H1 (cell line): Measurements from ENCODE around the gene RPL32. TPM values are rescaled to one million over a fixed set of nuclear protein-coding genes. Genes with fewer than 3 reads are reported as not detected.

Experiments used
- CTCF ChIA-PET: fragments of 300-600 bp; sonication (Branson Sonifier 250); formaldehyde crosslinking; loops from one replicate; lab custom pipeline; 2021; ENCODE audit not compliant: partially characterized antibody; lab: Charles Lee
- POLR2A ChIA-PET: fragments of 300-600 bp; sonication (Branson Sonifier 250); formaldehyde crosslinking; loops from one replicate; lab custom pipeline; 2021; ENCODE audit warnings: inconsistent platforms; ENCODE audit not compliant: partially characterized antibody; lab: Charles Lee
- DNase-seq, 2 experiments: peaks; one replicate each; pipeline versions ENCODE4 v3.0.0 to v3.0.0-alpha.2; 2010 to 2022; ENCODE audit warnings: low spot score in 2 of 2, low read depth in 1 of 2, mixed read lengths in 1 of 2
- FAIRE-seq: peaks from 2 replicates; lab custom pipeline; 2011; peaks lifted over from hg19 to GRCh38; lab: Jason Lieb, UNC
- H2AFZ ChIP-seq: 2 replicates; pipeline ENCODE4 v1.8.1; 2012; ENCODE audit warnings: low read length, inconsistent platforms
- H2AK5ac ChIP-seq: 2 replicates; pipeline ENCODE4 v1.6.1; 2013; ENCODE audit warnings: low read depth, low read length
- H2BK120ac ChIP-seq: replicated peaks from 2 replicates; pipeline ENCODE3; 2013; ENCODE audit warnings: low read depth, low read length, inconsistent platforms
- H2BK12ac ChIP-seq: 2 replicates; pipeline ENCODE4 v1.6.1; 2013; ENCODE audit warnings: low read depth, low read length
- H2BK15ac ChIP-seq: 2 replicates; pipeline ENCODE4 v1.6.1; 2013; ENCODE audit warnings: low read length
- H2BK20ac ChIP-seq: 2 replicates; pipeline ENCODE4 v1.6.1; 2013; ENCODE audit warnings: low read length
- H2BK5ac ChIP-seq: 2 replicates; pipeline ENCODE4 v1.6.1; 2013; ENCODE audit warnings: low read depth, low read length
- H3K14ac ChIP-seq: 2 replicates; pipeline ENCODE4 v1.6.1; 2013; ENCODE audit warnings: inconsistent platforms; ENCODE audit not compliant: insufficient read length
- H3K18ac ChIP-seq: 2 replicates; pipeline ENCODE4 v1.6.1; 2013; ENCODE audit warnings: low read length; ENCODE audit errors: extremely low read depth
- H3K23ac ChIP-seq: 2 replicates; pipeline ENCODE4 v1.6.1; 2013; ENCODE audit warnings: inconsistent platforms; ENCODE audit not compliant: insufficient read length
- H3K23me2 ChIP-seq: 2 replicates; pipeline ENCODE4 v1.6.1; 2013; ENCODE audit warnings: low read depth, low read length
- H3K27ac ChIP-seq: 2 replicates; pipeline ENCODE4 v1.6.1; 2011; ENCODE audit warnings: low read depth, low read length, inconsistent platforms
- H3K27me3 ChIP-seq, 4 experiments: replicated peaks in 1 of 4; 1 replicate in 1 of 4; 2 replicates in 3 of 4; pipeline versions ENCODE4 v1.6.1 to v1.8.1; 2011 to 2013; ENCODE audit warnings: low read length in 3 of 4, mild to moderate bottlenecking in 3 of 4, inconsistent platforms in 2 of 4, mixed read lengths in 2 of 4, moderate library complexity in 1 of 4; ENCODE audit not compliant: control insufficient read depth in 3 of 4, insufficient read depth in 3 of 4; ENCODE audit errors: extremely low read depth in 1 of 4
- H3K36me3 ChIP-seq, 4 experiments: 2 replicates each; pipeline versions ENCODE4 v1.6.1 to v1.8.1; 2011 to 2013; ENCODE audit warnings: mild to moderate bottlenecking in 4 of 4, low read length in 3 of 4, moderate library complexity in 2 of 4, control low read depth in 1 of 4, inconsistent platforms in 1 of 4; ENCODE audit not compliant: insufficient read depth in 4 of 4, control insufficient read depth in 2 of 4
- H3K4ac ChIP-seq: replicated peaks from 2 replicates; pipeline ENCODE3; 2013; ENCODE audit warnings: low read length, low read depth, mixed read lengths, inconsistent platforms; ENCODE audit not compliant: insufficient read length
- H3K4me1 ChIP-seq, 4 experiments: replicated peaks in 1 of 4; 1 replicate in 1 of 4; 2 replicates in 3 of 4; pipeline versions ENCODE4 v1.6.1 to v1.8.1; 2011 to 2013; ENCODE audit warnings: low read length in 3 of 4, inconsistent platforms in 2 of 4, mixed read lengths in 1 of 4; ENCODE audit not compliant: insufficient read depth in 4 of 4, control insufficient read depth in 3 of 4
- H3K4me2 ChIP-seq, 2 experiments: 2 replicates each; pipeline versions ENCODE4 v1.6.1 to v1.8.1; 2011 to 2013; ENCODE audit warnings: low read depth in 2 of 2, low read length in 2 of 2, control low read depth in 1 of 2, inconsistent platforms in 1 of 2, mild to moderate bottlenecking in 1 of 2; ENCODE audit not compliant: insufficient read depth in 1 of 2
- H3K4me3 ChIP-seq, 4 experiments: fragments of 200-600, 300-600 bp in 1 of 4; sonication (generic), shearing (Covaris generic), sonication (Bioruptor Twin) in 1 of 4; 2 replicates each; pipeline versions ENCODE4 v1.5.1 to v1.8.1; 2011 to 2016; ENCODE audit warnings: low read length in 4 of 4, low read depth in 3 of 4, control low read depth in 2 of 4, inconsistent platforms in 2 of 4, mild to moderate bottlenecking in 2 of 4, mixed read lengths in 1 of 4, moderate library complexity in 1 of 4; ENCODE audit not compliant: insufficient read depth in 2 of 4; ENCODE audit errors: extremely low read depth in 1 of 4
- H3K56ac ChIP-seq: replicated peaks from 2 replicates; pipeline ENCODE3; 2013; ENCODE audit warnings: low read depth, mild to moderate bottlenecking, mixed read lengths, low read length, inconsistent platforms; ENCODE audit not compliant: insufficient read length
- H3K79me1 ChIP-seq: 2 replicates; pipeline ENCODE4 v1.6.1; 2013; ENCODE audit warnings: low read depth, low read length, control low read depth
- H3K79me2 ChIP-seq, 2 experiments: 2 replicates each; pipeline versions ENCODE4 v1.6.1 to v1.8.1; 2012 to 2013; ENCODE audit warnings: low read length in 2 of 2, mild to moderate bottlenecking in 2 of 2, inconsistent platforms in 1 of 2; ENCODE audit not compliant: insufficient read depth in 2 of 2, control insufficient read depth in 1 of 2
- H3K9ac ChIP-seq, 4 experiments: replicated peaks in 1 of 4; 1 replicate in 1 of 4; 2 replicates in 3 of 4; pipeline versions ENCODE4 v1.6.1 to v1.8.1; 2011 to 2013; ENCODE audit warnings: low read depth in 3 of 4, low read length in 3 of 4, control low read depth in 2 of 4, mild to moderate bottlenecking in 2 of 4, moderate library complexity in 2 of 4, inconsistent platforms in 1 of 4; ENCODE audit errors: extremely low read depth in 1 of 4
- H3K9me3 ChIP-seq, 2 experiments: 2 replicates each; pipeline versions ENCODE4 v1.6.1 to v1.8.1; 2012 to 2013; ENCODE audit warnings: mild to moderate bottlenecking in 2 of 2, moderate library complexity in 2 of 2, control low read depth in 1 of 2, inconsistent platforms in 1 of 2, low read depth in 1 of 2, low read length in 1 of 2, mixed read lengths in 1 of 2; ENCODE audit not compliant: insufficient read depth in 2 of 2
- H4K20me1 ChIP-seq, 2 experiments: replicated peaks in 1 of 2; 2 replicates each; pipeline versions ENCODE3 to v1.8.1; 2011 to 2013; ENCODE audit warnings: inconsistent platforms in 2 of 2, low read length in 2 of 2, mild to moderate bottlenecking in 1 of 2; ENCODE audit not compliant: insufficient read depth in 2 of 2, control insufficient read depth in 1 of 2
- H4K5ac ChIP-seq: 2 replicates; pipeline ENCODE4 v1.6.1; 2013; ENCODE audit warnings: low read length, low read depth, mixed read lengths, inconsistent platforms; ENCODE audit not compliant: insufficient read length
- H4K8ac ChIP-seq: 2 replicates; pipeline ENCODE4 v1.8.0; 2013; ENCODE audit warnings: mild to moderate bottlenecking, moderate library complexity, low read length, inconsistent platforms; ENCODE audit not compliant: insufficient read depth; ENCODE audit errors: extremely low read depth
- H4K91ac ChIP-seq: replicated peaks from 2 replicates; pipeline ENCODE3; 2013; ENCODE audit warnings: low read length, mixed read lengths, inconsistent platforms; ENCODE audit not compliant: insufficient read length
- BACH1 ChIP-seq: IDR thresholded peaks from 2 replicates; pipeline ENCODE4 v1.6.1; 2012; ENCODE audit warnings: low read length, improper control_type of control experiment
- CEBPB ChIP-seq: IDR thresholded peaks from 2 replicates; pipeline ENCODE4 v1.6.1; 2012; ENCODE audit warnings: low read depth, low read length
- HDAC6 ChIP-seq: IDR thresholded peaks from one replicate; pipeline ENCODE4 v1.7.1; 2012; ENCODE audit warnings: low read depth, mild to moderate bottlenecking, inconsistent platforms, low read length, moderate library complexity
- KDM1A ChIP-seq: fragments of 200-600, 300-600 bp; sonication (generic); IDR thresholded peaks from 2 replicates; pipeline ENCODE4 v1.7.1; 2016; ENCODE audit warnings: mild to moderate bottlenecking, low read length, borderline replicate concordance
- KDM5A ChIP-seq: fragments of 200-600 bp; IDR thresholded peaks from 2 replicates; pipeline ENCODE4 v1.7.1; 2012; ENCODE audit warnings: mild to moderate bottlenecking, low read length, inconsistent platforms, mixed read lengths
- PHF8 ChIP-seq: fragments of 200-600 bp; sonication (generic); conservative IDR thresholded peaks from 2 replicates; pipeline ENCODE4 v1.7.1; 2012; ENCODE audit warnings: low read depth, mild to moderate bottlenecking, inconsistent platforms, low read length, moderate library complexity
- RAD21 ChIP-seq, 2 experiments: IDR thresholded peaks in 1 of 2; conservative IDR thresholded peaks in 1 of 2; 2 replicates each; pipeline ENCODE4 v1.6.1; 2011; ENCODE audit warnings: low read depth in 2 of 2, low read length in 2 of 2, improper control_type of control experiment in 1 of 2, inconsistent platforms in 1 of 2, mild to moderate bottlenecking in 1 of 2, moderate library complexity in 1 of 2
- SRF ChIP-seq: IDR thresholded peaks from 2 replicates; pipeline ENCODE4 v1.6.1; 2011; ENCODE audit warnings: mild to moderate bottlenecking, low read depth, low read length, moderate library complexity
- YY1 ChIP-seq: IDR thresholded peaks from 2 replicates; pipeline ENCODE4 v1.6.1; 2011; ENCODE audit warnings: low read depth, mild to moderate bottlenecking, low read length
- WGBS, 2 experiments: shearing (Covaris generic) in 1 of 2; methylation state at CpG; one replicate each; pipeline versions ENCODE4 v1.1.6 to v1.1.7; 2013 to 2015; ENCODE audit warnings: low lambda C conversion rate in 2 of 2, mixed read lengths in 2 of 2, inconsistent platforms in 1 of 2, low coverage in 1 of 2, missing lambda C conversion rate in 1 of 2; ENCODE audit not compliant: insufficient replicate concordance in 2 of 2, insufficient coverage in 1 of 2, insufficient read length in 1 of 2; ENCODE audit errors: extremely low coverage in 1 of 2, missing lambda C conversion rate in 1 of 2; 5-methylcytosine and 5-hydroxymethylcytosine counted together
- polyA plus RNA-seq, 7 experiments: library from polyadenylated mRNA; depleted of rRNA in 3 of 7; stranded (reverse) in 5 of 7; unstranded in 2 of 7; fragments of >200 nt in 5 of 7; fragments of 200-250 nt in 2 of 7; gene quantifications; 1 replicate in 5 of 7; 2 replicates in 1 of 7; 4 replicates in 1 of 7; pipeline versions ENCODE4 v1.2.1 to v1.2.3, GENCODE V29; 2011 to 2013; ENCODE audit warnings: missing spikeins in 2 of 7, mixed read lengths in 2 of 7
- total RNA-seq: library from RNA; stranded (reverse); fragmentation: NEBNext Ultra II Directional; extraction: Animal tissue kit (Norgen Biotek cat#: 25700); gene quantifications from 2 replicates; pipeline ENCODE4 v1.2.1, GENCODE V29; 2021

The RPL32 gene
- total and polyA plus RNA-seq, 2 of the 8 experiments (the other 6 are each of a cell fraction or from before 2014, with no cell fraction given), result 1,443 to 2,043 TPM

DNA sequence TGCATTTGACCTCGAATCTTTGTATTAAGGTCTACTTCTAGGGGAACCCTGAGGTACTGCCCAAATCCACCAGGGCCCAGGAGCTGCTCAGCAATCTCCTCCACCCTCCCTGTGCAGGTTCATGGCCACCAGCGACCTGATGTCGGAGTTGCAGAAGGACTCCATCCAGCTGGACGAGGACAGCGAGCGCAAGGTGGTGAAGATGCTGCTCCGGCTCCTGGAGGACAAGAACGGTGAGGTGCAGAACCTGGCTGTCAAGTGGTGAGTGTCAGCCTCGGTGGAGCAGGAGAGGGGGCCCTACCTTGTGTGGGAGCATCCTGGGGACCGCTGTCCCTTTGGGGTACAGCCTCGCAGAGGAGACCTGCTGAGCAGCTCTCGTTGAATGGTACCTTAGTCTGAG, 38.0 kb downstream of the RPL32 start:
- no peak overlapping the region for H3K56ac ChIP-seq
- FAIRE-seq (no peak), DNase-seq (no peak)
- H3K4me2 ChIP-seq, result no peak overlapping the region
- no peak overlapping the region for H2BK5ac ChIP-seq
- peaks cover 0 to 11% (median 3%) of the 10 kb centered on the region in 4 experiments; a peak in 5 of 8 replicates for H3K36me3 ChIP-seq
- H2AK5ac ChIP-seq, result no peak overlapping the region
- H2BK120ac ChIP-seq, result no peak overlapping the region
- no peaks in the 10 kb centered on the region for H3K79me1 ChIP-seq
- no peaks in the 10 kb centered on the region for H3K79me2 ChIP-seq
- ChIA-PET POLR2A (interaction anchor here (2.2 kb wide), 1 partner anchor 29 kb away, joined by 7 read pairs; no protein-coding TSS in a partner anchor), CTCF (interaction anchor here (1.1 to 2.9 kb wide), 3 partner anchors 8 to 16 kb away, joined by 3 to 16 read pairs (median 4); no protein-coding TSS in a partner anchor)
- no peak overlapping the region for H3K9ac ChIP-seq
- no peaks in the 10 kb centered on the region for H3K23me2 ChIP-seq
- no peak overlapping the region for H3K4ac ChIP-seq
- 89% methylated on average over 12 of the region's 12 CpGs; no CpG with 5 or more reads in 1 of the 2 experiments for WGBS, 2 experiments
- H2AFZ ChIP-seq, result no peak overlapping the region
- no peak overlapping the region for H3K18ac ChIP-seq
- no peak overlapping the region for H2BK20ac ChIP-seq
- H3K27me3 ChIP-seq, result no peaks in the 10 kb centered on the region
- no peak overlapping the region for H3K23ac ChIP-seq
- H4K8ac ChIP-seq, result no peak overlapping the region
- no peak overlapping the region for H2BK15ac ChIP-seq
- H4K5ac ChIP-seq, result no peak overlapping the region
- no peaks in the 10 kb centered on the region for H3K9me3 ChIP-seq
- H2BK12ac ChIP-seq, result no peak overlapping the region
- no peak overlapping the region for H3K27ac ChIP-seq
- H4K20me1 ChIP-seq, result peaks cover 2% of the 10 kb centered on the region in 2 experiments
- no peak overlapping the region for H4K91ac ChIP-seq
- H3K4me3 ChIP-seq, result no peak overlapping the region
- H3K4me1 ChIP-seq, result no peaks in the 10 kb centered on the region
- no peak overlapping the region for H3K14ac ChIP-seq
- TF ChIP-seq KDM1A, result no peak
- no peak for TF ChIP-seq CEBPB
- no peak for TF ChIP-seq SRF
- TF ChIP-seq KDM5A, result no peak
- TF ChIP-seq YY1, result no peak
- TF ChIP-seq RAD21 (IDR thresholded peaks at IDR 0.05 in 1 of 2, conservative IDR thresholded peaks at IDR 0.05 in 1 of 2; ENCODE audit: low read depth in 2 of 2, low read length in 2 of 2), result no peak
- no peak for TF ChIP-seq BACH1
- TF ChIP-seq PHF8, result no peak
- TF ChIP-seq HDAC6, result no peak
